ENCODE results near the gene CTSZ.

DNA sequence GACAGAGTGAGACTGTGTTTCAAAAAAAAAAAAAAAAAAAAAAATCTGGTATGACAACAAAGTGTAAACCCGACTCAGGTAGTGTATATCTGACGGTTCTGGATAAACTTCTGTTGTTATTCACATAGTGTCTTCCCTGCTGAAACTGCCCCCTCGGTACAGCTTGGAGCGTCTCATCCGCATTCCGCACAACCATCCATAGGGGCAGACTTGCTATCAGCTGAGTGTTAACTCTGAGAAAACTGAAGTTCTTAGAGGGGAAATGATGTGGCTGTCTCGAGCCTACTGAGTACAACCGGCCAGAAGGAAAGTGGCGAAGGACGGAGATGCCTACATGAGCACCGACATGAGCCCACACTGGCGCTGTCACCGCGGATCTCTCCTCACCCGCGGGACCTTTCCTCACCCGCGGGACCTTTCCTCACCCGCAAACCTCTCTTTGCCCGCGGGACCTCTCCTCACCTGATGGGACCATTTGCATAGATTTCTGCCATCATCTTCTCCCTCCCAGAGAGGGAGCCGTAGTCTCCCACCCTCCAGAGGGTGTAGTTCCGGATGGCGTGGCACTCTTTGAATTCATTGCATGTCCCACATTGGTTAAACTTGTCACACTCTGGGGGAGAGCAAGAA lies 9.8 kb downstream of the CTSZ start:
- no peak for TF ChIP-seq EZH2phosphoT487 (IDR thresholded peaks at IDR 0.05; ENCODE audit: insufficient read depth, low read depth)
- TF ChIP-seq EZH2 (IDR thresholded peaks at IDR 0.05; ENCODE audit: insufficient read depth, poor library complexity, severe bottlenecking), result no peak
